ENCODE results near the gene SFPQ.

Gene SFPQ

GRCh38 chr1:35136780-35137179 is 56.2 kb downstream of the SFPQ start:
- TF ChIP-seq POLR2A (IDR thresholded peaks at IDR 0.05; ENCODE audit: extremely low read depth, insufficient read length) (no peak), CTCF (IDR thresholded peaks at IDR 0.05; ENCODE audit: low read depth, low read length) (no peak), MYC (IDR thresholded peaks at IDR 0.05; ENCODE audit: low read depth, low read length) (no peak)
- TF ChIP-seq, protein P1, sequence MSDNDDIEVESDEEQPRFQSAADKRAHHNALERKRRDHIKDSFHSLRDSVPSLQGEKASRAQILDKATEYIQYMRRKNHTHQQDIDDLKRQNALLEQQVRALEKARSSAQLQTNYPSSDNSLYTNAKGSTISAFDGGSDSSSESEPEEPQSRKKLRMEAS (IDR thresholded peaks at IDR 0.05; ENCODE audit: low read depth, low read length), result no peak
- H3K4me3 ChIP-seq (ENCODE audit: low read depth, low read length), result no peak overlapping the region
- no peak for DNase-seq (ENCODE audit: low read depth)

Measured in NB4 (cell line).